K562 (cell line): Measurements from ENCODE around the gene DLST. TPM values are rescaled to one million over a fixed set of nuclear protein-coding genes. Genes with fewer than 3 reads are reported as not detected.

Experiments used
- ATAC-seq: fragments of 200-7000 bp; cut with Tn5 transposase; 3 replicates; pipeline ENCODE4 v1.9.1; 2020; ENCODE audit warnings: moderate library complexity
- BruUV-seq: library from RNA; stranded (reverse); fragments of 400-500 nt; replicated peaks from 2 replicates; lab custom pipeline; 2021; lab: Mats Ljungman, UMichigan
- CTCF ChIA-PET: fragments of 300-600 bp; formaldehyde crosslinking; extraction: SDS; loops from one replicate; lab custom pipeline; 2021; ENCODE audit warnings: low intra/inter-chr PET ratio; lab: Yijun Ruan, JAX
- POLR2A ChIA-PET: fragments of 300-600, 350-650 bp; sonication (Branson Sonifier 250); formaldehyde crosslinking; extraction: SDS; loops from one replicate; lab custom pipeline; 2021; ENCODE audit warnings: antibody characterized with exemption, inconsistent platforms; lab: Yijun Ruan, JAX
- DNase-seq, 4 experiments: peaks; one replicate each; pipeline versions ENCODE4 v3.0.0 to v3.0.0-alpha.2; 2011 to 2018; ENCODE audit warnings: low spot score in 3 of 4, mixed read lengths in 3 of 4; ENCODE audit errors: extremely low read depth in 1 of 4
- FAIRE-seq: peaks from 2 replicates; lab custom pipeline; 2011; peaks lifted over from hg19 to GRCh38; lab: Jason Lieb, UNC
- H2AFZ ChIP-seq: 2 replicates; pipeline ENCODE4 v1.6.0; 2011; ENCODE audit warnings: low read depth, low read length, control low read depth, inconsistent platforms
- H3K27ac ChIP-seq: fragments of 200-600 bp; 3 replicates; pipeline ENCODE4 v1.8.0; 2011; ENCODE audit warnings: low read depth, mild to moderate bottlenecking, control low read depth, inconsistent platforms, low read length, moderate library complexity, mixed read lengths; ENCODE audit errors: extremely low read depth
- H3K27me3 ChIP-seq, 2 experiments: fragments of 300-600 bp in 1 of 2; 2 replicates in 1 of 2; 3 replicates in 1 of 2; pipeline versions ENCODE4 v1.6.0 to v1.8.0; 2011; ENCODE audit warnings: inconsistent platforms in 2 of 2, low read length in 2 of 2, mild to moderate bottlenecking in 1 of 2, mixed read lengths in 1 of 2, moderate library complexity in 1 of 2; ENCODE audit not compliant: control insufficient read depth in 2 of 2, insufficient read depth in 2 of 2
- H3K36me3 ChIP-seq: fragments of 300-600 bp; 3 replicates; pipeline ENCODE4 v1.8.0; 2011; ENCODE audit warnings: mild to moderate bottlenecking, low read length, inconsistent platforms; ENCODE audit not compliant: control insufficient read depth, insufficient read depth
- H3K4me1 ChIP-seq, 2 experiments: fragments of 200-600 bp in 1 of 2; replicated peaks in 1 of 2; 2 replicates in 1 of 2; 3 replicates in 1 of 2; pipeline versions ENCODE4 v1.5.1 to v1.8.0; 2011; ENCODE audit warnings: inconsistent platforms in 2 of 2, low read length in 2 of 2, mild to moderate bottlenecking in 1 of 2, mixed read lengths in 1 of 2, moderate library complexity in 1 of 2; ENCODE audit not compliant: control insufficient read depth in 2 of 2, insufficient read depth in 2 of 2
- H3K4me2 ChIP-seq: 2 replicates; pipeline ENCODE4 v1.6.1; 2011; ENCODE audit warnings: low read length, control low read depth, inconsistent platforms, mixed read lengths; ENCODE audit not compliant: insufficient read depth
- H3K4me3 ChIP-seq: fragments of 200-600 bp; sonication (generic), shearing (Covaris generic); 2 replicates; pipeline ENCODE4 v1.5.1; 2016; ENCODE audit warnings: control low read depth, inconsistent platforms
- H3K79me2 ChIP-seq: fragments of 200-600 bp; 3 replicates; pipeline ENCODE4 v1.8.0; 2011; ENCODE audit warnings: low read length, inconsistent platforms; ENCODE audit not compliant: control insufficient read depth, insufficient read depth
- H3K9ac ChIP-seq, 2 experiments: 2 replicates each; pipeline versions ENCODE4 v1.6.0 to v1.6.1; 2011; ENCODE audit warnings: low read depth in 2 of 2, low read length in 2 of 2, control low read depth in 1 of 2, inconsistent platforms in 1 of 2, mild to moderate bottlenecking in 1 of 2, mixed read lengths in 1 of 2; ENCODE audit not compliant: insufficient read depth in 1 of 2
- H3K9me1 ChIP-seq: one replicate; pipeline ENCODE4 v1.6.0; 2011; ENCODE audit warnings: inconsistent platforms, mild to moderate bottlenecking, low read length, moderate library complexity; ENCODE audit not compliant: control insufficient read depth, insufficient read depth
- H3K9me3 ChIP-seq: replicated peaks from 2 replicates; pipeline ENCODE4 v1.5.1; 2011; ENCODE audit warnings: low read depth, low read length, inconsistent platforms; ENCODE audit not compliant: control insufficient read depth, insufficient read depth
- H4K20me1 ChIP-seq: replicated peaks from 2 replicates; pipeline ENCODE4 v1.6.1; 2011; ENCODE audit warnings: low read length, inconsistent platforms, mixed read lengths; ENCODE audit not compliant: control insufficient read depth, insufficient read depth
- ARHGAP35 ChIP-seq: fragments of 450-650 bp; IDR thresholded peaks from 2 replicates; pipeline ENCODE4 v1.6.1; 2018; ENCODE audit not compliant: partially characterized antibody
- ARNT ChIP-seq, 2 experiments: fragments of 450-650 bp; IDR thresholded peaks; 2 replicates each; pipeline ENCODE4 v1.6.1; 2016; ENCODE audit warnings: mild to moderate bottlenecking in 1 of 2
- EGR1 ChIP-seq: fragments of 450-650 bp; conservative IDR thresholded peaks from 2 replicates; pipeline ENCODE4 v1.6.1; 2017; ENCODE audit warnings: mild to moderate bottlenecking
- GABPB2 ChIP-seq: fragments of 250-450 bp; sonication (Bioruptor Pico); conservative IDR thresholded peaks from 2 replicates; pipeline ENCODE4 v1.5.1; 2021; ENCODE audit warnings: mild to moderate bottlenecking
- HMG20B ChIP-seq: fragments of 250-450 bp; sonication (Bioruptor Pico); IDR thresholded peaks from 2 replicates; pipeline ENCODE4 v1.5.0; 2021; ENCODE audit warnings: mild to moderate bottlenecking
- NFE2L1 ChIP-seq: fragments of 450-650 bp; IDR thresholded peaks from 2 replicates; pipeline ENCODE4 v1.6.1; 2016; ENCODE audit warnings: missing genetic modification characterization, low read depth, mild to moderate bottlenecking, missing compliant biosample characterization, moderate library complexity, borderline replicate concordance
- U2AF2 ChIP-seq: fragments of 200-400 bp; formaldehyde crosslinking; optimal IDR thresholded peaks from 2 replicates; pipeline ENCODE3; 2017; ENCODE audit warnings: low read depth, mild to moderate bottlenecking, low read length
- ZBED1 ChIP-seq: IDR thresholded peaks from 2 replicates; pipeline ENCODE4 v1.6.1; 2014
- ZBTB26 ChIP-seq: fragments of 450-650 bp; formaldehyde crosslinking; IDR thresholded peaks from 2 replicates; pipeline ENCODE4 v1.4.0; 2022; ENCODE audit warnings: missing genetic modification characterization
- ZNF316 ChIP-seq: fragments of 450-650 bp; IDR thresholded peaks from 2 replicates; pipeline ENCODE4 v1.6.1; 2016
- WGBS: fragments of 100-300 bp; shearing (Covaris generic); methylation state at CpG from one replicate; pipeline ENCODE4 v1.1.6; 2016; ENCODE audit warnings: low coverage, mixed read lengths; ENCODE audit not compliant: insufficient coverage; ENCODE audit errors: missing lambda C conversion rate; 5-methylcytosine and 5-hydroxymethylcytosine counted together
- in situ Hi-C: fragments of 300-500 bp; cut with MboI; formaldehyde crosslinking; loops from 4 replicates; pipeline ENCODE4 v1.15.0; 2018; ENCODE audit warnings: inconsistent platforms, mixed read lengths
- intact Hi-C: fragments of 100-400 bp; cut with micrococcal nuclease; formaldehyde crosslinking; loops from 2 replicates; pipeline ENCODE4 v1.14.2; 2022
- polyA plus RNA-seq, 8 experiments: library from polyadenylated mRNA; depleted of rRNA in 4 of 8; stranded (reverse) in 5 of 8; unstranded in 3 of 8; fragments of >200 nt; fragmentation: Nextera tagmentation in 2 of 8; fragmentation: Illumina TruSeq in 1 of 8; extraction: Ambion mirVana in 2 of 8; extraction: Trizol in 1 of 8; gene quantifications; 2 replicates each; pipeline versions ENCODE4 v1.2.1 to v1.2.3, GENCODE V29; 2011 to 2014; ENCODE audit warnings: inconsistent platforms in 1 of 8, missing spikeins in 1 of 8
- total RNA-seq, 7 experiments: library from RNA; depleted of rRNA in 6 of 7; stranded (reverse); fragments of >200 nt in 6 of 7; fragmentation: Illumina TruSeq in 2 of 7; extraction: Trizol in 2 of 7; gene quantifications; 2 replicates each; pipeline versions ENCODE4 v1.2.1 to v1.2.3, GENCODE V29; 2011 to 2021; ENCODE audit warnings: low replicate concordance in 1 of 7
- TF ChIP-seq, protein P1 (sequence below): fragments of 450-650 bp; formaldehyde crosslinking; IDR thresholded peaks from 2 replicates; pipeline ENCODE4 v1.4.0; 2020; ENCODE audit warnings: mild to moderate bottlenecking, moderate library complexity

Gene DLST
- total and polyA plus RNA-seq, 9 of the 15 experiments (the other 6 are each of a cell fraction or from before 2014, with no cell fraction given) = 3.0 to 73.7 (median 45.4) TPM

GRCh38 chr14:74936731-74937130, 55.0 kb downstream of the DLST start:
- CTCF ChIA-PET = no interaction called here

GRCh38 chr14:74937171-74937570, 55.5 kb downstream of the DLST start:
- no peak for DNase-seq
- Histone ChIP-seq H2AFZ (0 out of 2 replicates have a peak overlapping the region, but pooled peaks have one; percentile 51), H3K36me3 (no peaks in the 10 kb centered on the region), H4K20me1 (no peaks in the 10 kb centered on the region), H3K27ac (no peak overlapping the region), H3K4me3 (no peak overlapping the region), H3K79me2 (no peaks in the 10 kb centered on the region), H3K4me2 (no peak overlapping the region), H3K4me1 (peaks cover 15 to 31% of the 10 kb centered on the region in 2 experiments; a peak in 4 of 5 replicates), H3K9me3 (no peaks in the 10 kb centered on the region; the same call in 1 of the 2 replicates), H3K9ac (no peak overlapping the region), H3K9me1 (no peaks in the 10 kb centered on the region), H3K27me3 (no peaks in the 10 kb centered on the region)
- BruUV-seq = no TSS peak
- WGBS = 63% methylated on average over 2 of the region's 2 CpGs
- in situ Hi-C loops = no loop called here
- ChIA-PET POLR2A (no interaction called here), CTCF (no interaction called here)
- no peak for ATAC-seq
- no peak for FAIRE-seq
- intact Hi-C loops = no loop called here
- TF ChIP-seq NFE2L1 (tag) (no peak), ZBTB26 (CRISPR knock-in tag) (no peak), U2AF2 (no peak), ARNT (IDR thresholded peaks at IDR 0.05) (no peak), ZBED1 (no peak), GABPB2 (CRISPR knock-in tag) (no peak), HMG20B (CRISPR knock-in tag) (no peak), ARHGAP35 (no peak)
- TF ChIP-seq, protein P1, sequence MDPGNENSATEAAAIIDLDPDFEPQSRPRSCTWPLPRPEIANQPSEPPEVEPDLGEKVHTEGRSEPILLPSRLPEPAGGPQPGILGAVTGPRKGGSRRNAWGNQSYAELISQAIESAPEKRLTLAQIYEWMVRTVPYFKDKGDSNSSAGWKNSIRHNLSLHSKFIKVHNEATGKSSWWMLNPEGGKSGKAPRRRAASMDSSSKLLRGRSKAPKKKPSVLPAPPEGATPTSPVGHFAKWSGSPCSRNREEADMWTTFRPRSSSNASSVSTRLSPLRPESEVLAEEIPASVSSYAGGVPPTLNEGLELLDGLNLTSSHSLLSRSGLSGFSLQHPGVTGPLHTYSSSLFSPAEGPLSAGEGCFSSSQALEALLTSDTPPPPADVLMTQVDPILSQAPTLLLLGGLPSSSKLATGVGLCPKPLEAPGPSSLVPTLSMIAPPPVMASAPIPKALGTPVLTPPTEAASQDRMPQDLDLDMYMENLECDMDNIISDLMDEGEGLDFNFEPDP (CRISPR knock-in tag) = no peak

More at GRCh38 chr14:74936731-74937130, 55.0 kb downstream of the DLST start:
- no peaks in the 10 kb centered on the region for H3K36me3 ChIP-seq
- ATAC-seq (no peak), DNase-seq (no peak), FAIRE-seq (no peak)
- H4K20me1 ChIP-seq = no peaks in the 10 kb centered on the region
- H3K79me2 ChIP-seq = no peaks in the 10 kb centered on the region
- in situ Hi-C loops = no loop called here
- peaks cover 15 to 28% of the 10 kb centered on the region in 2 experiments; a peak in 4 of 5 replicates for H3K4me1 ChIP-seq
- no peak overlapping the region for H3K27ac ChIP-seq
- no peak overlapping the region for H3K9ac ChIP-seq
- no peaks in the 10 kb centered on the region for H3K9me1 ChIP-seq
- H2AFZ ChIP-seq = 0 out of 2 replicates have a peak overlapping the region, but pooled peaks have one; percentile 51
- H3K4me3 ChIP-seq = no peak overlapping the region
- H3K9me3 ChIP-seq = no peaks in the 10 kb centered on the region; the same call in 1 of the 2 replicates
- TF ChIP-seq ZNF316 = no peak
- 0 out of 2 replicates have a peak, but pooled peaks have one; percentile 13 for TF ChIP-seq EGR1
- TF ChIP-seq, all 486 proteins: peak for 1
- BruUV-seq = no TSS peak
- Histone ChIP-seq H3K4me2 (no peak overlapping the region), H3K27me3 (no peaks in the 10 kb centered on the region)
- WGBS = 45% methylated on average over 8 of the region's 8 CpGs
- POLR2A ChIA-PET = no interaction called here
- intact Hi-C loops = no loop called here
